ENCODE data around the gene DCBLD1.
"Not testable (repeated sequence)": the region's sequence is repeated elsewhere in the genome, so short reads cannot be mapped to it uniquely, and the experiment has no call there.

The DCBLD1 gene

GRCh38 chr6:117498159-117498558 lies 15.7 kb downstream of the DCBLD1 start:
- DNase-seq: no peak

- DNase-seq: no peak
Measured at GRCh38 chr6:117501722-117502121, 19.2 kb downstream of the DCBLD1 start.

- DNase-seq: no peak
Measured at GRCh38 chr6:117502580-117502979, 20.1 kb downstream of the DCBLD1 start.

GRCh38 chr6:117503211-117503610 lies 20.7 kb downstream of the DCBLD1 start:
- no peak for DNase-seq

- no peak for DNase-seq
Measured at GRCh38 chr6:117504478-117505144, 22.1 kb downstream of the DCBLD1 start.

- DNase-seq: no peak
Measured at GRCh38 chr6:117505311-117505710, 22.8 kb downstream of the DCBLD1 start.

- DNase-seq: no peak
Measured at GRCh38 chr6:117506180-117506835, 23.8 kb downstream of the DCBLD1 start.

- no peak for DNase-seq
Measured at GRCh38 chr6:117506907-117507306, 24.4 kb downstream of the DCBLD1 start.

GRCh38 chr6:117508450-117508971 lies 26.0 kb downstream of the DCBLD1 start:
- no peak for DNase-seq

GRCh38 chr6:117509021-117509420 lies 26.5 kb downstream of the DCBLD1 start:
- DNase-seq: no peak

- no peak for DNase-seq
Measured at GRCh38 chr6:117512056-117512828, 29.8 kb downstream of the DCBLD1 start.

GRCh38 chr6:117512987-117513573 lies 30.6 kb downstream of the DCBLD1 start:
- no peak for DNase-seq

GRCh38 chr6:117513778-117514365 lies 31.4 kb downstream of the DCBLD1 start:
- no peak for DNase-seq

GRCh38 chr6:117514655-117515054 lies 32.2 kb downstream of the DCBLD1 start:
- no peak for DNase-seq

GRCh38 chr6:117515326-117515725 lies 32.9 kb downstream of the DCBLD1 start:
- DNase-seq: no peak

GRCh38 chr6:117517995-117518394 lies 35.5 kb downstream of the DCBLD1 start:
- DNase-seq: not testable (repeated sequence)

GRCh38 chr6:117518870-117519269 lies 36.4 kb downstream of the DCBLD1 start:
- DNase-seq: no peak

- DNase-seq: no peak
Measured at GRCh38 chr6:117520603-117521395, 38.3 kb downstream of the DCBLD1 start.

- DNase-seq: no peak
Measured at GRCh38 chr6:117521791-117522502, 39.5 kb downstream of the DCBLD1 start.

- DNase-seq: no peak
Measured at GRCh38 chr6:117525607-117526006, 43.1 kb downstream of the DCBLD1 start.
